Breast epithelium (tissue), 3 donors: ENCODE results near the gene FDCSP.

Experiments
- CTCF ChIP-seq, 3 donors: fragments of 450-650 bp; IDR thresholded peaks; one replicate each; pipeline ENCODE4 v1.5.1; 2016 to 2017; ENCODE audit warnings: antibody characterized with exemption in 3 of 3, mild to moderate bottlenecking in 3 of 3, moderate library complexity in 3 of 3
- POLR2A ChIP-seq: fragments of 450-650 bp; IDR thresholded peaks from one replicate; pipeline ENCODE4 v1.6.1; 2016; ENCODE audit warnings: antibody characterized with exemption, mild to moderate bottlenecking, moderate library complexity
- POLR2AphosphoS5 ChIP-seq, 3 donors: sonication (generic); formaldehyde crosslinking; IDR thresholded peaks; one replicate each; pipeline ENCODE4 v1.6.1; 2017; ENCODE audit warnings: antibody characterized with exemption in 3 of 3

- TF ChIP-seq CTCF (IDR thresholded peaks at IDR 0.05): no peak
- no peak for TF ChIP-seq POLR2A
- no peak for TF ChIP-seq POLR2AphosphoS5 (IDR thresholded peaks at IDR 0.05)
These were observed 25.5 kb downstream of the FDCSP start for GRCh38 chr4:70251250-70251944.
